Measurements from ENCODE around the gene LCP1.

LCP1 gene

DNA sequence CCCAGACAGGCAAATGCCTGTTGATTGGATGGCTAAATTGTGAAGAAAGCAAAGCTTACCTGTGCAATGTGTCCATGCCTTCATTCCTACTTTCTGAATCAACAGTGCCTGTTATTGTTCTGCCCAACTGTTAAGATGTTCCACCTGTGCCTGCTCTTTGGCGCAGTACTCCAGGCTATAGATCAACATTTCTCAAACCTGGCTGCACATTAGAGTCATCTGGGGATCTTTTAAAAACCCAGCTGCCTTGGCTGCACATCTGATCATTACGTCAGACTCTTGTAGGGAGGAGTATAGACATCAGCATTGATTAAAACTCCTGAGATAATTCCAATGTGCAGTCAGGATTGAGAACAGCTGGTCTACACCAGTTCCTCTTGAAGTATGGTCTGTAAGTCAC is 60.9 kb downstream of the LCP1 start:
- TF ChIP-seq, protein P1, sequence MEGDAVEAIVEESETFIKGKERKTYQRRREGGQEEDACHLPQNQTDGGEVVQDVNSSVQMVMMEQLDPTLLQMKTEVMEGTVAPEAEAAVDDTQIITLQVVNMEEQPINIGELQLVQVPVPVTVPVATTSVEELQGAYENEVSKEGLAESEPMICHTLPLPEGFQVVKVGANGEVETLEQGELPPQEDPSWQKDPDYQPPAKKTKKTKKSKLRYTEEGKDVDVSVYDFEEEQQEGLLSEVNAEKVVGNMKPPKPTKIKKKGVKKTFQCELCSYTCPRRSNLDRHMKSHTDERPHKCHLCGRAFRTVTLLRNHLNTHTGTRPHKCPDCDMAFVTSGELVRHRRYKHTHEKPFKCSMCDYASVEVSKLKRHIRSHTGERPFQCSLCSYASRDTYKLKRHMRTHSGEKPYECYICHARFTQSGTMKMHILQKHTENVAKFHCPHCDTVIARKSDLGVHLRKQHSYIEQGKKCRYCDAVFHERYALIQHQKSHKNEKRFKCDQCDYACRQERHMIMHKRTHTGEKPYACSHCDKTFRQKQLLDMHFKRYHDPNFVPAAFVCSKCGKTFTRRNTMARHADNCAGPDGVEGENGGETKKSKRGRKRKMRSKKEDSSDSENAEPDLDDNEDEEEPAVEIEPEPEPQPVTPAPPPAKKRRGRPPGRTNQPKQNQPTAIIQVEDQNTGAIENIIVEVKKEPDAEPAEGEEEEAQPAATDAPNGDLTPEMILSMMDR (IDR thresholded peaks at IDR 0.05; ENCODE audit: low read depth, low read length, poor library complexity, severe bottlenecking), result no peak
- TF ChIP-seq EZH2phosphoT487 (IDR thresholded peaks at IDR 0.05; ENCODE audit: borderline replicate concordance, low read length), result no peak
- Histone ChIP-seq H3K27ac (ENCODE audit: low read depth, low read length) (no peak overlapping the region), H4K20me1 (ENCODE audit: control insufficient read depth, insufficient read depth, low read depth, low read length) (peaks cover 3% of the 10 kb centered on the region; the same call in 1 of the 2 replicates)

DNA sequence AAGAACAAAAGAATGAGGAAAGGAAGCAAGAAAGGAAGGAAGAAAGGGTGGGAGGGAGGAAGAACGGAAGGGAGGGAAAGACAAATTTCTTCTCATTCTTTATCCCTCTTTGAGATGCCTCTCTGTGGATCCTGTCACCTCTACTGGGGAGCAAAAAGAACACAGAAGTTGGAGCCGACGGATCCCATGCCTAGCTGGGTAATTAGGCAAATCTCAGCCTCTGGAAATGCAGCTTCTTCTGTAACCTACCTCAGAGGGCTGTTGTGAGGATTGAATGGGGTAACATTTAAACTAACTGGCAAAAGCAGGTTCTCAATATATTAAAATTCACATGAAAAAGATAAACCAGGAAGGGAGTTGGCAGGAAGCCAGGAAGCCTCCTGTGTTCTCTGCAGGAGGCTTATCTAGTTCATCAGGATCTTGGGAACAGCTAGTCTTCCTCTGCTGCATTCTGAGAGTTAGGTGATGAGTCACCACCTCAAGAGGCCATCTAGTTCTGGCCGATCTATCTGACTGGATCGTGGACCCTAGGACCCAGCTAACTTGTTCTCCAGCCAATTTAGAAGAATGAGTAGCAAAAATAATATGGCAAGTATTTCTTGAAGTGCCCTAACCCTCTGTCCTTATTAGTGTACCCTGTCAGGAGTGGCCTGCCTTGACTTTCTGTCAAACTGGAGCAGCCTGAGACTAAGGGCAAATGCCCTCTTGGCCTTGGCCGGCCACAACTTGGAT is 61.9 kb downstream of the LCP1 start:
- no peaks in the 10 kb centered on the region for H3K36me3 ChIP-seq (ENCODE audit: control insufficient read depth, low read length)
- H3K4me3 ChIP-seq (ENCODE audit: low read length), result no peak overlapping the region
- TF ChIP-seq, protein P1 (IDR thresholded peaks at IDR 0.05; ENCODE audit: low read depth, low read length, poor library complexity, severe bottlenecking), result no peak
- no peak for TF ChIP-seq EZH2phosphoT487 (IDR thresholded peaks at IDR 0.05; ENCODE audit: borderline replicate concordance, low read length)
- H3K9me2 ChIP-seq (replicated peaks; ENCODE audit: control insufficient read depth, low read length), result no peaks in the 10 kb centered on the region
- H3K27me3 ChIP-seq (ENCODE audit: control insufficient read depth, low read length), result peaks cover 13% of the 10 kb centered on the region
- 0 out of 2 replicates have a peak, but pooled peaks cover under 1% of the 10 kb centered on the region for H3K4me1 ChIP-seq (ENCODE audit: control insufficient read depth, low read length)
- no peak overlapping the region for H3K27ac ChIP-seq (ENCODE audit: low read depth, low read length)
- peaks cover 2% of the 10 kb centered on the region; the same call in 1 of the 2 replicates for H3F3A ChIP-seq (ENCODE audit: control insufficient read depth, insufficient read depth)
- H3K79me2 ChIP-seq (ENCODE audit: control insufficient read depth, low read length), result no peaks in the 10 kb centered on the region
- no peaks in the 10 kb centered on the region for H4K20me1 ChIP-seq (ENCODE audit: control insufficient read depth, insufficient read depth, low read depth, low read length)
- no peaks in the 10 kb centered on the region for H3K9me3 ChIP-seq (ENCODE audit: control insufficient read depth, insufficient read depth, low read length)
- no peak overlapping the region for H3K4me2 ChIP-seq (ENCODE audit: low read length)

More for the DNA sequence above, 60.9 kb downstream of the LCP1 start:
- H3K9me3 ChIP-seq (ENCODE audit: control insufficient read depth, insufficient read depth, low read length), result no peaks in the 10 kb centered on the region
- peaks cover 11% of the 10 kb centered on the region for H3F3A ChIP-seq (ENCODE audit: control insufficient read depth, insufficient read depth)
- no peaks in the 10 kb centered on the region for H3K79me2 ChIP-seq (ENCODE audit: control insufficient read depth, low read length)
- H3K27me3 ChIP-seq (ENCODE audit: control insufficient read depth, low read length), result peaks cover 13% of the 10 kb centered on the region
- H3K36me3 ChIP-seq (ENCODE audit: control insufficient read depth, low read length), result peaks cover 6% of the 10 kb centered on the region
- no peaks in the 10 kb centered on the region for H3K9me2 ChIP-seq (replicated peaks; ENCODE audit: control insufficient read depth, low read length)
- H3K4me1 ChIP-seq (ENCODE audit: control insufficient read depth, low read length), result peaks cover 10% of the 10 kb centered on the region
- H3K4me2 ChIP-seq (ENCODE audit: low read length), result no peak overlapping the region
- no peak overlapping the region for H3K4me3 ChIP-seq (ENCODE audit: low read length)

DNA sequence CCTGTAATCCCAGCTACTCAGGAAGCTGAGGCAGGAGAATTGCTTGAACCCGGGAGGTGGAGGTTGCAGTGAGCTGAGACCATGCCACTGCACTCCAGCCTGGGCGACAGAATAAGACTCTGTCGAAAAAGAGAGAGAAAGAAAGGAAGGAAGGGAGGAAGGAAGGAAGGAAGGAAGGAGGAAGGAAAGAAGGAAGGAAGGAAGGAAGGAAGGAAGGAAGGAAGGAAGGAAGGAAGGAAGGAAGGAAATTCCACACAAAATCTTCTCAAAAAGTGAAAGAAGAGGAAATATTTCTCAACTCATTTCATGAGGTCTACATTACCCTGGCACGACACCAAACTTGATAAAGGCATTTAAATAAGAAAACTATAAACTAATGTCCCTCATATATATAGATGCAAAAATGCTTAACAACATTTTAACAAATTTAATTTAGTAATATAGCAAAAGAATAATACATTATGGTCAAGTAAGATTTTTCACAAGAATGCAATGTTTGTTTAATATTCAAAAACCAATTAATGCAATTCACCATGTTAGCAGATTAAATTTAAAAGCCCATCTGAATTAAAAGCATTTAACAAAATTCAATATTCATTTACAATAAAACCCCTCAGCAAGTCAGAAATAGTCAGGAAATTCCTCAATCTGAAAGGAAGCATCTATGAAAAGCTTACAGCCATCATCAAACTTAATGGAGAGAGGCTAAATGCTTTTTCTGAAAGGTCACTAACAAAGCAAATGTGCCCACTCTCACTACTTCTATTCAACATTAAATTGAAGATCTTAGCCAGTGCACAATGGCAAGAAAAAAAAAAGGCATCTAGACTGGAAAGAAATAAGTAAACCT is 65.1 kb downstream of the LCP1 start:
- H3K79me2 ChIP-seq (ENCODE audit: control insufficient read depth, low read length), result no peaks in the 10 kb centered on the region
- peaks cover 17% of the 10 kb centered on the region for H3K27me3 ChIP-seq (ENCODE audit: control insufficient read depth, low read length)
- no peaks in the 10 kb centered on the region for H4K20me1 ChIP-seq (ENCODE audit: control insufficient read depth, insufficient read depth, low read depth, low read length)
- H3F3A ChIP-seq (ENCODE audit: control insufficient read depth, insufficient read depth), result no peaks in the 10 kb centered on the region
- no peaks in the 10 kb centered on the region for H3K36me3 ChIP-seq (ENCODE audit: control insufficient read depth, low read length)
- H3K4me3 ChIP-seq (ENCODE audit: low read length), result no peak overlapping the region
- TF ChIP-seq, protein P1 (IDR thresholded peaks at IDR 0.05; ENCODE audit: low read depth, low read length, poor library complexity, severe bottlenecking), result no peak
- TF ChIP-seq EZH2phosphoT487 (IDR thresholded peaks at IDR 0.05; ENCODE audit: borderline replicate concordance, low read length), result no peak
- H3K27ac ChIP-seq (ENCODE audit: low read depth, low read length), result no peak overlapping the region
- no peaks in the 10 kb centered on the region for H3K9me2 ChIP-seq (replicated peaks; ENCODE audit: control insufficient read depth, low read length)
- H3K4me2 ChIP-seq (ENCODE audit: low read length), result no peak overlapping the region
- H3K9me3 ChIP-seq (ENCODE audit: control insufficient read depth, insufficient read depth, low read length), result no peaks in the 10 kb centered on the region
- H3K4me1 ChIP-seq (ENCODE audit: control insufficient read depth, low read length), result no peaks in the 10 kb centered on the region

Data from DOHH2 (cell line).